Epidermal melanocyte (primary cell): ENCODE measurements around the gene ANKS3.
A peak's percentile ranks its signal among the peaks of the same experiment; 100 is the strongest.

Experiments used
- DNase-seq: peaks from one replicate; pipeline ENCODE4 v3.0.0; 2011; ENCODE audit warnings: low spot score; ENCODE audit not compliant: insufficient read length

ANKS3 gene

GRCh38 chr16:4673387-4674046 lies 60.6 kb downstream of the ANKS3 start:
- DNase-seq, result peak; percentile 50

GRCh38 chr16:4668313-4668960 lies 65.6 kb downstream of the ANKS3 start:
- no peak for DNase-seq

GRCh38 chr16:4667203-4667963 lies 66.7 kb downstream of the ANKS3 start:
- DNase-seq, result no peak

GRCh38 chr16:4666537-4667202 lies 67.4 kb downstream of the ANKS3 start:
- DNase-seq, result no peak

GRCh38 chr16:4664538-4665418 lies 69.3 kb downstream of the ANKS3 start:
- DNase-seq, result no peak

- DNase-seq, result peak; percentile 59
Observed at GRCh38 chr16:4663777-4664465, 70.2 kb downstream of the ANKS3 start.

GRCh38 chr16:4663465-4663776 lies 70.7 kb downstream of the ANKS3 start:
- no peak for DNase-seq

- no peak for DNase-seq
Observed at GRCh38 chr16:4661661-4662060, 72.4 kb downstream of the ANKS3 start.

GRCh38 chr16:4660454-4661007 lies 73.5 kb downstream of the ANKS3 start:
- DNase-seq, result no peak

GRCh38 chr16:4659363-4660353 lies 74.4 kb downstream of the ANKS3 start:
- DNase-seq, result no peak

GRCh38 chr16:4656695-4657686 lies 77.1 kb downstream of the ANKS3 start:
- DNase-seq, result no peak

GRCh38 chr16:4656221-4656620 lies 77.8 kb downstream of the ANKS3 start:
- no peak for DNase-seq

- no peak for DNase-seq
Observed at GRCh38 chr16:4655801-4656200, 78.3 kb downstream of the ANKS3 start.

- DNase-seq, result no peak
Observed at GRCh38 chr16:4654964-4655590, 79.0 kb downstream of the ANKS3 start.

- no peak for DNase-seq
Observed at GRCh38 chr16:4654011-4654963, 79.8 kb downstream of the ANKS3 start.

GRCh38 chr16:4652561-4652960 lies 81.5 kb downstream of the ANKS3 start:
- DNase-seq, result no peak
